Loucy (cell line): ENCODE data around the gene SLC16A6.
"Not testable (repeated sequence)": the region's sequence is repeated elsewhere in the genome, so short reads cannot be mapped to it uniquely, and the experiment has no call there.

ENCODE experiments used
- H2AFZ ChIP-seq: fragments of 200-600 bp; sonication (generic); 2 replicates; pipeline ENCODE4 v1.6.0; 2016; ENCODE audit warnings: antibody characterized with exemption, mild to moderate bottlenecking, low read length, moderate library complexity
- H3F3A ChIP-seq: fragments of 200-600 bp; 2 replicates; pipeline ENCODE4 v1.6.0; 2016; ENCODE audit warnings: antibody characterized with exemption, low read depth, mild to moderate bottlenecking
- H3K27me3 ChIP-seq: fragments of 200-600 bp; sonication (generic); 2 replicates; pipeline ENCODE4 v1.6.1; 2014; ENCODE audit warnings: low read length, mild to moderate bottlenecking; ENCODE audit not compliant: insufficient read depth, poor library complexity, severe bottlenecking
- H3K36me3 ChIP-seq: fragments of 200-600 bp; sonication (generic); 2 replicates; pipeline ENCODE4 v1.6.1; 2016; ENCODE audit warnings: low read length; ENCODE audit not compliant: insufficient read depth
- H3K4me1 ChIP-seq: fragments of 200-600 bp; sonication (generic); 2 replicates; pipeline ENCODE4 v1.5.1; 2014; ENCODE audit warnings: low read length, mild to moderate bottlenecking; ENCODE audit not compliant: insufficient read depth, poor library complexity, severe bottlenecking
- H3K4me2 ChIP-seq: fragments of 200-600 bp; sonication (generic); 2 replicates; pipeline ENCODE4 v1.6.0; 2014; ENCODE audit warnings: antibody characterized with exemption, low read length, low read depth, mild to moderate bottlenecking; ENCODE audit not compliant: poor library complexity, severe bottlenecking
- H3K4me3 ChIP-seq: fragments of 200-600 bp; sonication (generic); 2 replicates; pipeline ENCODE4 v1.5.1; 2014; ENCODE audit warnings: low read length, mild to moderate bottlenecking, mixed read lengths; ENCODE audit not compliant: poor library complexity, severe bottlenecking
- H3K79me2 ChIP-seq: fragments of 200-600 bp; sonication (generic); 2 replicates; pipeline ENCODE4 v1.6.1; 2014; ENCODE audit warnings: low read length; ENCODE audit not compliant: insufficient read depth
- H3K9ac ChIP-seq: fragments of 200-600 bp; sonication (generic); 2 replicates; pipeline ENCODE4 v1.6.0; 2014; ENCODE audit warnings: mild to moderate bottlenecking, low read depth, low read length, moderate library complexity; ENCODE audit not compliant: poor library complexity, severe bottlenecking
- H3K9me2 ChIP-seq: fragments of 200-600 bp; sonication (generic); replicated peaks from 2 replicates; pipeline ENCODE4 v1.6.1; 2016; ENCODE audit warnings: low read depth, low read length, mixed read lengths
- H3K9me3 ChIP-seq: fragments of 200-600 bp; sonication (generic); 2 replicates; pipeline ENCODE4 v1.6.1; 2014; ENCODE audit warnings: mild to moderate bottlenecking, antibody characterized with exemption, low read length, low read depth; ENCODE audit not compliant: insufficient read depth
- H4K20me1 ChIP-seq: fragments of 200-600 bp; sonication (generic); 2 replicates; pipeline ENCODE4 v1.6.0; 2014; ENCODE audit warnings: antibody characterized with exemption, low read length, mild to moderate bottlenecking; ENCODE audit not compliant: insufficient read depth, poor library complexity, severe bottlenecking
- CTCF ChIP-seq: fragments of 200-600 bp; sonication (generic); conservative IDR thresholded peaks from 2 replicates; pipeline ENCODE4 v1.5.1; 2014; ENCODE audit warnings: mild to moderate bottlenecking, antibody characterized with exemption, low read length
- EZH2phosphoT487 ChIP-seq: fragments of 200-600 bp; IDR thresholded peaks from 2 replicates; pipeline ENCODE4 v1.6.1; 2018; ENCODE audit warnings: antibody characterized with exemption, mild to moderate bottlenecking, moderate library complexity, borderline replicate concordance

SLC16A6 gene

GRCh38 chr17:68257934-68258333, 33.0 kb downstream of the SLC16A6 start:
- TF ChIP-seq EZH2phosphoT487 (no peak), CTCF (no peak)
- Histone ChIP-seq H2AFZ (no peak overlapping the region), H3K36me3 (no peaks in the 10 kb centered on the region), H3K9me3 (no peaks in the 10 kb centered on the region), H4K20me1 (no peaks in the 10 kb centered on the region), H3K9ac (peak overlapping the region; percentile 77), H3K4me2 (peak overlapping the region; percentile 72), H3K4me3 (peak overlapping the region; percentile 52), H3F3A (peaks cover 13% of the 10 kb centered on the region; the same call in 1 of the 2 replicates), H3K79me2 (peaks cover 10% of the 10 kb centered on the region; the same call in 1 of the 2 replicates), H3K9me2 (no peaks in the 10 kb centered on the region), H3K27me3 (no peaks in the 10 kb centered on the region), H3K4me1 (peaks cover 72% of the 10 kb centered on the region)

- not testable (repeated sequence) for H3K9me3 ChIP-seq
- peak overlapping the region; percentile 80 for H3K4me2 ChIP-seq
Measured at GRCh38 chr17:68256701-68257100, 34.2 kb downstream of the SLC16A6 start.

GRCh38 chr17:68255731-68256538, 35.0 kb downstream of the SLC16A6 start:
- peak overlapping the region; percentile 80 for H3K4me2 ChIP-seq

More at GRCh38 chr17:68256701-68257100, 34.2 kb downstream of the SLC16A6 start:
- not testable (repeated sequence) for H3K27me3 ChIP-seq, H3K9me2 ChIP-seq, H3K36me3 ChIP-seq, H2AFZ ChIP-seq, H3K79me2 ChIP-seq, H4K20me1 ChIP-seq
- peak overlapping the region; percentile 48 for H3K9ac ChIP-seq
- peak overlapping the region; percentile 63 for H3K4me3 ChIP-seq
- H3F3A ChIP-seq, result peaks cover 13% of the 10 kb centered on the region; the same call in 1 of the 2 replicates
- H3K4me1 ChIP-seq, result peaks cover 76% of the 10 kb centered on the region

More at GRCh38 chr17:68255731-68256538, 35.0 kb downstream of the SLC16A6 start:
- Histone ChIP-seq H3K4me1 (peaks cover 74% of the 10 kb centered on the region), H4K20me1 (no peaks in the 10 kb centered on the region), H3K27me3 (no peaks in the 10 kb centered on the region), H3K4me3 (peak overlapping the region; percentile 63), H3K9me3 (no peaks in the 10 kb centered on the region), H3K9me2 (no peaks in the 10 kb centered on the region), H3F3A (peaks cover 13% of the 10 kb centered on the region; the same call in 1 of the 2 replicates), H3K9ac (peak overlapping the region; percentile 65), H2AFZ (no peak overlapping the region), H3K79me2 (peaks cover 10% of the 10 kb centered on the region; the same call in 1 of the 2 replicates), H3K36me3 (no peaks in the 10 kb centered on the region)
- TF ChIP-seq CTCF (no peak), EZH2phosphoT487 (no peak)
